Muscle of back (tissue), 11 donors: Measurements from ENCODE around the gene AKAP13. TPM values are rescaled to one million over a fixed set of nuclear protein-coding genes. Genes with fewer than 3 reads are reported as not detected.

Experiments used
- DNase-seq, 3 donors: peaks; one replicate each; pipeline versions ENCODE4 v3.0.0 to v3.0.0-alpha.2; 2013
- polyA plus RNA-seq, 10 donors: library from polyadenylated mRNA; unstranded; fragments of 120-200 nt; gene quantifications; one replicate each; pipeline ENCODE4 v1.2.1, GENCODE V29; 2013; ENCODE audit not compliant: insufficient read length in 10 of 10

AKAP13 gene
- polyA plus RNA-seq, 10 donors, result 58.9 to 89.6 (median 65.7) TPM

- DNase-seq, result no peak
Measured at GRCh38 chr15:85495096-85495495, 114.7 kb downstream of the AKAP13 start.

GRCh38 chr15:85495544-85495943 is 115.1 kb downstream of the AKAP13 start:
- DNase-seq, result no peak

- no peak for DNase-seq
Measured at GRCh38 chr15:85496151-85496550, 115.7 kb downstream of the AKAP13 start.

GRCh38 chr15:85496551-85497171 is 116.3 kb downstream of the AKAP13 start:
- DNase-seq, result no peak

GRCh38 chr15:85497172-85497569 is 116.8 kb downstream of the AKAP13 start:
- no peak for DNase-seq

- DNase-seq, result no peak
Measured at GRCh38 chr15:85498471-85498870, 118.1 kb downstream of the AKAP13 start.

- peak in 1 of 3 donors; percentile 41 for DNase-seq
Measured at GRCh38 chr15:85499371-85499887, 119.0 kb downstream of the AKAP13 start.

GRCh38 chr15:85500060-85500708 is 119.8 kb downstream of the AKAP13 start:
- no peak for DNase-seq

- DNase-seq, result peak; percentile 56 to 84 (median 63)
Measured at GRCh38 chr15:85500729-85501128, 120.3 kb downstream of the AKAP13 start.

GRCh38 chr15:85501574-85501973 is 121.2 kb downstream of the AKAP13 start:
- no peak for DNase-seq

- DNase-seq, result no peak
Measured at GRCh38 chr15:85503151-85503799, 122.9 kb downstream of the AKAP13 start.

GRCh38 chr15:85504749-85505676 is 124.6 kb downstream of the AKAP13 start:
- peak; percentile 65 to 86 (median 74) for DNase-seq

- DNase-seq, result no peak
Measured at GRCh38 chr15:85507114-85507513, 126.7 kb downstream of the AKAP13 start.

- no peak for DNase-seq
Measured at GRCh38 chr15:85509973-85510372, 129.6 kb downstream of the AKAP13 start.

- no peak for DNase-seq
Measured at GRCh38 chr15:85514413-85514812, 134.0 kb downstream of the AKAP13 start.

- DNase-seq, result no peak
Measured at GRCh38 chr15:85515212-85515611, 134.8 kb downstream of the AKAP13 start.

GRCh38 chr15:85517086-85517485 is 136.7 kb downstream of the AKAP13 start:
- no peak for DNase-seq

- no peak for DNase-seq
Measured at GRCh38 chr15:85518979-85519761, 138.8 kb downstream of the AKAP13 start.

GRCh38 chr15:85520650-85521049 is 140.2 kb downstream of the AKAP13 start:
- no peak for DNase-seq

GRCh38 chr15:85523530-85523929 is 143.1 kb downstream of the AKAP13 start:
- DNase-seq, result no peak

- no peak for DNase-seq
Measured at GRCh38 chr15:85525755-85526154, 145.4 kb downstream of the AKAP13 start.
